Right cardiac atrium (tissue), 5 donors: Measurements from ENCODE around the gene MAML2. TPM values are rescaled to one million over a fixed set of nuclear protein-coding genes. Genes with fewer than 3 reads are reported as not detected.

Experiments used
- ATAC-seq, 2 donors: fragments of 200-7000 bp; cut with Tn5 transposase; one replicate each; pipeline versions ENCODE4 v1.8.0 to v1.9.1; 2020; ENCODE audit warnings: moderate library complexity in 2 of 2, mild to moderate bottlenecking in 1 of 2
- DNase-seq, 3 donors: peaks; one replicate each; pipeline ENCODE4 v3.0.0-alpha.2; 2020
- H3K27ac ChIP-seq: one replicate; pipeline ENCODE4 v1.5.1; 2013; ENCODE audit warnings: mild to moderate bottlenecking, low read length, control low read depth, moderate library complexity
- H3K27me3 ChIP-seq: one replicate; pipeline ENCODE4 v1.6.1; 2013; ENCODE audit not compliant: control insufficient read depth, insufficient read depth
- H3K4me1 ChIP-seq: one replicate; pipeline ENCODE4 v1.6.1; 2013; ENCODE audit warnings: low read length; ENCODE audit not compliant: control insufficient read depth, insufficient read depth
- H3K4me3 ChIP-seq: one replicate; pipeline ENCODE4 v1.5.1; 2013; ENCODE audit warnings: low read length, control low read depth
- H3K9me3 ChIP-seq: one replicate; pipeline ENCODE4 v1.6.1; 2013; ENCODE audit warnings: low read length; ENCODE audit not compliant: control insufficient read depth
- WGBS: extraction: QIAGEN DNeasy Blood & Tissue Kit; methylation state at CpG from one replicate; pipeline ENCODE4 v1.1.7; 2013; 5-methylcytosine and 5-hydroxymethylcytosine counted together
- intact Hi-C, 4 donors: fragments of 100-400 bp; cut with DNase I; formaldehyde crosslinking; loops; one replicate each; pipeline versions ENCODE4 v1.11.0 to v1.14.0; 2022 to 2023
- long read RNA-seq, 4 donors: library from polyadenylated mRNA; unstranded; transcript quantifications; one replicate each; pipeline ENCODE4 v2.0.0, GENCODE V29; 2020 to 2021
- polyA plus RNA-seq: library from polyadenylated mRNA; stranded (reverse); fragments of 200-250 nt; gene quantifications from one replicate; pipeline ENCODE4 v1.2.3, GENCODE V29; 2013
- total RNA-seq, 4 donors: library from RNA; stranded (reverse); fragmentation: NEBNext Ultra II Directional; extraction: Animal tissue kit (Norgen Biotek cat#: 25700); gene quantifications; one replicate each; pipeline ENCODE4 v1.2.1, GENCODE V29; 2021
- donor health status: healthy with polysubstance abuse.
- donor health status: DM: no; HTN: yes; CAD: no.
- donor health status: DM: no; HTN: no; CAD: no.
- donor health status: DM: no; HTN: yes; CAD: no; lungs with severe emphysema.
- donor health status: DM: yes; HTN: yes; CAD: no.

MAML2 gene
- total RNA-seq (1 to 10 TPM; 7.0 to 9.9 (median 7.9) TPM), polyA plus RNA-seq (2.7 TPM)
- long read RNA-seq, donor 1, partial matches to known transcripts: 0 of 10 reads
- long read RNA-seq, donor 1, other reads (novel, unspliced or antisense): 7 of 10 reads
- long read RNA-seq, donor 2, partial matches to known transcripts: 1 of 2 reads
- long read RNA-seq, donor 2, other reads (novel, unspliced or antisense): 0 of 2 reads
- long read RNA-seq, donor 3, partial matches to known transcripts: 1 of 4 reads
- long read RNA-seq, donor 3, other reads (novel, unspliced or antisense): 2 of 4 reads
- long read RNA-seq, donor 4: 0 reads

GRCh38 chr11:96342961-96343711 lies at the start of gene MAML2:
Gene MAML2 (minus strand): TSS chr11:96343195. CDS start chr11:96341895, 1,300 bp downstream.
- peak within 1 kb of the TSS; percentile 91 for H3K27ac ChIP-seq
- H3K27me3 ChIP-seq: no peaks in the 10 kb centered on the region
- H3K9me3 ChIP-seq: no peaks in the 10 kb centered on the region
- peak within 1 kb of the TSS; percentile 93 for H3K4me3 ChIP-seq
- WGBS: 5% methylated on average over 31 of the region's 31 CpGs
- peak; percentile 96 to 97 for ATAC-seq
- intact Hi-C loops: loop anchor here (1.0 to 10.0 kb wide), 7 partner anchors 41 to 291 kb away; no protein-coding TSS in a partner anchor
- DNase-seq: peak; percentile 93 to 96 (median 96)
- peaks cover 12% of the 10 kb centered on the region for H3K4me1 ChIP-seq

- ATAC-seq: no peak
- Histone ChIP-seq H3K4me3 (no peak overlapping the region), H3K9me3 (no peaks in the 10 kb centered on the region), H3K27ac (no peak overlapping the region), H3K4me1 (no peaks in the 10 kb centered on the region), H3K27me3 (no peaks in the 10 kb centered on the region)
- no peak for DNase-seq
- intact Hi-C loops: loop anchor here in 1 of 4 donors (10.0 kb wide), 1 partner anchor 557 kb away; no protein-coding TSS in a partner anchor
- WGBS: 96% methylated on average over 3 of the region's 3 CpGs
Observed at GRCh38 chr11:96391698-96392307, 48.8 kb upstream of the MAML2 start.

DNA sequence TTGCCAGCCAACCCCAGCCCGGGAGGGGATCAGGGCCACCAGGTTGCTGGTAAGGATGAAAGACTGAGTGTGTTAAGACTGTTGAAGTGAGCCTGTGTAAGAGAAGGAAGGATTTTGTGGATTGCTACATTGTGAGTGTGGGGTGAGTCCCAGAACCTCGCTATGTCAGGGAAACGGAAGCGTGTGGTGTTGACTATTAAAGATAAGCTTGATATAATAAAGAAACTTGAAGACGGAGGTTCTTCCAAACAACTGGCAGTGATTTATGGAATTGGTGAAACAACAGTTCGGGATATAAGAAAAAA lies 47.4 kb upstream of the MAML2 start:
- Histone ChIP-seq H3K27me3 (no peaks in the 10 kb centered on the region), H3K4me1 (no peaks in the 10 kb centered on the region), H3K27ac (peak overlapping the region; percentile 69), H3K9me3 (no peaks in the 10 kb centered on the region), H3K4me3 (peak overlapping the region; percentile 93)
- intact Hi-C loops: loop anchor here in 1 of 4 donors (10.0 kb wide), 1 partner anchor 556 kb away; no protein-coding TSS in a partner anchor
- DNase-seq (no peak), ATAC-seq (peak; percentile 9 to 37)
- WGBS: 10% methylated on average over 6 of the region's 6 CpGs

- intact Hi-C loops: loop anchor here in 2 of 4 donors (10.0 kb wide), 1 partner anchor 555 kb away; no protein-coding TSS in a partner anchor
- H3K27ac ChIP-seq: peak within 1 kb of the TSS; percentile 69
- under 1% methylated on average over 53 of the region's 53 CpGs for WGBS
- H3K4me1 ChIP-seq: no peaks in the 10 kb centered on the region
- peak; percentile 96 to 99 (median 98) for DNase-seq
- H3K4me3 ChIP-seq: peak within 1 kb of the TSS; percentile 93
- ATAC-seq: peak; percentile 100
- H3K9me3 ChIP-seq: no peaks in the 10 kb centered on the region
- no peaks in the 10 kb centered on the region for H3K27me3 ChIP-seq
Observed at GRCh38 chr11:96389720-96390487, 46.9 kb upstream of the MAML2 start, which contains the start of the genes CCDC82 and JRKL. Gene CCDC82 (minus strand): TSS chr11:96389912. CDS start chr11:96384747, 5,165 bp downstream. Gene JRKL (plus strand): TSS chr11:96390013. CDS start chr11:96390650, 637 bp downstream.

GRCh38 chr11:96388891-96389719 lies 46.1 kb upstream of the MAML2 start:
- intact Hi-C loops: loop anchor here in 1 of 4 donors (10.0 kb wide), 1 partner anchor 554 kb away; no protein-coding TSS in a partner anchor
- no peaks in the 10 kb centered on the region for H3K9me3 ChIP-seq
- peak; percentile 59 to 70 for ATAC-seq
- WGBS: under 1% methylated on average over 30 of the region's 30 CpGs
- DNase-seq: no peak
- H3K4me1 ChIP-seq: no peaks in the 10 kb centered on the region
- H3K4me3 ChIP-seq: peak overlapping the region; percentile 93
- H3K27me3 ChIP-seq: no peaks in the 10 kb centered on the region
- H3K27ac ChIP-seq: peak overlapping the region; percentile 67

DNA sequence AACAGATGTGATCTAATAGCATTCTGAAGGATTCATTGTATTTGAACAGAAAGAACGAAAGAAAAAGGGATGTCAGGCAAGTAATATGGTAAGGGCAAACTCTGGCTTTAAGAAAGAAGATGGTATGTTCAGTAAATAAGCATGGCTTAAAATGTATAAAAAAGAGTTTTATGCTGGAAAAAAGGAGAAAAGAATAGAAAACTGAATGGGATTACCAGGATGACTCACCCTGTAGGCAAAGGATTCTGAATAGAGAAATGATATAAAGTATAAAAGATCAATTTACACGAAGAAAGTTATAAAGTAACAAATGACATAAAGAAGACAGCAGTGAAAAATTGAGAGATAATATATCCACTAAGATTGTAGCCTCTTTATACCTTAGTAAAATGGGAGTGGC lies 42.2 kb upstream of the MAML2 start:
- no peaks in the 10 kb centered on the region for H3K9me3 ChIP-seq
- intact Hi-C loops: loop anchor here in 1 of 4 donors (10.0 kb wide), 1 partner anchor 550 kb away; no protein-coding TSS in a partner anchor
- no peak for ATAC-seq
- no peak overlapping the region for H3K27ac ChIP-seq
- H3K27me3 ChIP-seq: no peaks in the 10 kb centered on the region
- DNase-seq: no peak
- H3K4me3 ChIP-seq: no peak overlapping the region
- 81% methylated on average over 2 of the region's 2 CpGs for WGBS
- H3K4me1 ChIP-seq: no peaks in the 10 kb centered on the region

- ATAC-seq: no peak
- no peak overlapping the region for H3K27ac ChIP-seq
- no peak for DNase-seq
- intact Hi-C loops: loop anchor here in 1 of 4 donors (10.0 kb wide), 1 partner anchor 549 kb away; no protein-coding TSS in a partner anchor
- H3K9me3 ChIP-seq: no peaks in the 10 kb centered on the region
- no peaks in the 10 kb centered on the region for H3K4me1 ChIP-seq
- 63% methylated on average over 3 of the region's 3 CpGs for WGBS
- no peaks in the 10 kb centered on the region for H3K27me3 ChIP-seq
- H3K4me3 ChIP-seq: no peak overlapping the region
Observed at GRCh38 chr11:96384156-96384555, 41.2 kb upstream of the MAML2 start.

DNA sequence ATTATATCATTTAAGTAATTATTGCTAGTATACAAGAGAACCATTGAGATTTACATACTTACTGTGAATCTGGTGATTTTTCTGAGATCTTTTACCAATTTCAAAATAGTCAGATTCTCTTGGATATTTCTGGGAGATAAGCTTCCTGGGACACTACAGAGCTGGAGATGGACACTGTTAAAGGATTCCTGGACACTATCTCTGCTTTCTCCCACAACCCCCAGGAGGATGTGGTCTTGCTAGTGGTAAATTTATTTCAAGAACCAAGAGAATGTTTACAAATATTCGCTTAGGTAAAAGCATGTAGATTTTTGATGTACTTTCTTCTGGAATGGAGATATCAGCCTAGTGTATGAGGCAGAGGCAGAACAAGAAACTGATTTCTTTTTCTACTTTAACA lies 33.8 kb upstream of the MAML2 start:
- no peak for ATAC-seq
- Histone ChIP-seq H3K9me3 (no peaks in the 10 kb centered on the region), H3K4me3 (no peak overlapping the region), H3K27ac (no peak overlapping the region), H3K27me3 (no peaks in the 10 kb centered on the region), H3K4me1 (no peaks in the 10 kb centered on the region)
- intact Hi-C loops: no loop called here
- DNase-seq: no peak
- WGBS: 89% methylated on average over 1 of the region's 1 CpG

DNA sequence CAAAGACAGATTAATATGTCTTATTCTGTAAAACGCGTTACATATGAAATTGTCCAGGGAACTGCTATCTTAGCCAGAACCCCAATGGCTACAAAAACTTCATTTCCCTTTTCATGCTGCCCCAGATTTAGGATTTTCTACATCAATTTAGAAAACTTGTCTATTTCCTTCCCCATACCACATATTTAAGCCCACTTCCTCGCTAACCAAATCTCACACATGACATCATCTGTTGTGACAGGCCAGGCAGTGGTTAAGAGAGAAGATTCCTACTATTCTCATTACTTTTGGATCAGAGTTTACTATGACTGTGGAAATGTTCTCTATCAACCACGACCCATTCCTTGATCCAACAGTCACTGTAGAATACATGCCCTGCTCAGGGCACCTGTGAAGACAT lies 30.8 kb upstream of the MAML2 start:
- Histone ChIP-seq H3K9me3 (no peaks in the 10 kb centered on the region), H3K27ac (no peak overlapping the region), H3K4me1 (no peaks in the 10 kb centered on the region), H3K4me3 (no peak overlapping the region), H3K27me3 (no peaks in the 10 kb centered on the region)
- WGBS: 94% methylated on average over 4 of the region's 4 CpGs
- intact Hi-C loops: no loop called here
- no peak for DNase-seq
- no peak for ATAC-seq
